Right ventricle myocardium inferior (tissue), 1 donor: ENCODE measurements around the gene SYNE1. TPM values are rescaled to one million over a fixed set of nuclear protein-coding genes. Genes with fewer than 3 reads are reported as not detected.
A peak's percentile ranks its signal among the peaks of the same experiment; 100 is the strongest.

Experiments
- ATAC-seq: fragments of 200-7000 bp; cut with Tn5 transposase; one replicate; pipeline ENCODE4 v1.9.1; 2020; ENCODE audit warnings: mild to moderate bottlenecking, moderate library complexity
- DNase-seq: peaks from one replicate; pipeline ENCODE4 v3.0.0; 2021; ENCODE audit errors: missing footprints
- intact Hi-C: fragments of 100-400 bp; cut with DNase I; formaldehyde crosslinking; loops from one replicate; pipeline ENCODE4 v1.11.0; 2022
- total RNA-seq: library from RNA; stranded (reverse); fragmentation: NEBNext Ultra II Directional; extraction: Animal tissue kit (Norgen Biotek cat#: 25700); gene quantifications from one replicate; pipeline ENCODE4 v1.2.1, GENCODE V29; 2021
- donor health status: DM: no; HTN: yes; CAD: no; lungs with severe emphysema.

SYNE1 gene
- total RNA-seq, 1 donor from 2014 or later: 84.2 TPM

- intact Hi-C loops: no loop called here
- DNase-seq: no peak
- no peak for ATAC-seq
These were observed 396.0 kb downstream of the SYNE1 start for GRCh38 chr6:152241013-152241766.

DNA sequence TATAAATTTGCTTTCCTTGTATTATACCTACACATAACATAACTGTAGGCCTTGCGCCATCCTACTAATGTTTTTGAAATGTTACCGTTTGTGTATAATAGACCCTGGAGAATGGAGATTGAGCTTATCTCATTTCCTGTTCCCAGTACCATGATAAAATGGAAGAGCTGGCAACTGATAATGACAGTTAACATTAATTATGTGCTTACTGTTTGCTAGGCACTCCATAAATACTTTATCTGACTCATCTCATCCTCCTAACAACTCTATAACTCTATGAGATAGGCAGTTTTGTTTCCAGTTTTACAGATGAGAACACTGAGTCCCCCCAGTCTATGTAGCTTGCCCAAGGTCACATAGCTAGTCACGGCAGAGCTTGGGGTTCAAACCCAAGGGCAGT, 396.7 kb downstream of the SYNE1 start:
- intact Hi-C loops: no loop called here
- no peak for ATAC-seq
- no peak for DNase-seq

- intact Hi-C loops: no loop called here
- DNase-seq (no peak), ATAC-seq (no peak)
These were observed 400.6 kb downstream of the SYNE1 start for GRCh38 chr6:152236370-152237097.

DNA sequence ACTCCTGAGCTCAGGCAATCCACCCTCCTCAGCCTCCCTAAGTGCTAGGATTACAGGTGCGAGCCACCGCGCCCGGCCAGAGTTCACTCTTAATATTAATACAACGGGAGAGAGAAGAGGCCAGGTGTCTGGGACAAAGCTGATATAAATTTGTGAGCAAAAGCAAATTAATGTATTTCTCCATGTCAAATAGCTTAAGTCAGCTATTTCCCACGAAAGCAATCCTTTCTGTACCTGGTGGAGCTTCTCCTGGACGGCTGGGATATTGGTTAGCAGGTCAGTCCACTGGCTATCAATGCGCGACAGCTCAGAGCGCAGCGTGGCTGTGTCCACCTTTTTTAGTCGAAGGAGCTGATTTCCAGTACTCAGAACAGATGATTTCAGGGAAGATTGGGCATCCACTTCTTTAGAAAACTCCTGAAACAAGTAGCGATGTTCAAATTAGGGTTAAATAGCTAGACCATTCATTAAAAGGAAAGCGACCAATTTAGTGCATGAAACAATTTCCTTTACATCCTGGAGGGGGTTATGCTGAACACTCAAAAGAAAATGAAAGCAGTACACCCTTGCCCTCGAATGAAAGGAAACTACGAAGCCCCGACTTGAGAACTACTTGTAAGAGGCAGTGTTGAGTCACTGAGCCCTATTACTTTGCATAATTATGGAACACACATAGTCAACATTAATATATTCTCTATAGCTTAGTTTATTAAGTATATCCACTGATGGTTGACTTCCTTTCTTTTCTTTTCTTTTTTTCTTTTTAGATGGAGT, 403.4 kb downstream of the SYNE1 start:
- DNase-seq (no peak), ATAC-seq (no peak)
- intact Hi-C loops: no loop called here

- ATAC-seq (peak; percentile 78), DNase-seq (no peak)
- intact Hi-C loops: no loop called here
These were observed 404.5 kb downstream of the SYNE1 start for GRCh38 chr6:152232501-152233151.

GRCh38 chr6:152229330-152229729, 407.8 kb downstream of the SYNE1 start:
- DNase-seq (no peak), ATAC-seq (no peak)
- intact Hi-C loops: no loop called here

DNA sequence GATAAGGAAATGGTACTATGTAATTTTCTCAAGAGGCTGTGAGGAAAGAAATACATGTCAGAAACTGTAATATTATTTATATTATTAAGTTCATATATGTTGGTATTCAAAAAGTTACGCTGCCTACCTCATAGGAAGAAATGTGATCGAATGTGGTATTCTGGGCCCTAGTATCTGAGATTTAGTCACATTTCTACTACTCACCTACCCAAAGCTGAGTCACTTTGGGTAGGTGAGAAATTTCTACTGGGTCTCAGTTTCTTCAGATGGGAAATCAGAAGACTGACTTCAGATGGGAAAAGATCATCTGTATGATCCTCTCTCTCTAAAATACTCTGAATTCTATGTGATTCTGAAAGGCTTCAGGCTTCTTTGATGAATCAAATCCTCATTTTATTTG, 411.0 kb downstream of the SYNE1 start:
- no peak for ATAC-seq
- no peak for DNase-seq
- intact Hi-C loops: no loop called here

DNA sequence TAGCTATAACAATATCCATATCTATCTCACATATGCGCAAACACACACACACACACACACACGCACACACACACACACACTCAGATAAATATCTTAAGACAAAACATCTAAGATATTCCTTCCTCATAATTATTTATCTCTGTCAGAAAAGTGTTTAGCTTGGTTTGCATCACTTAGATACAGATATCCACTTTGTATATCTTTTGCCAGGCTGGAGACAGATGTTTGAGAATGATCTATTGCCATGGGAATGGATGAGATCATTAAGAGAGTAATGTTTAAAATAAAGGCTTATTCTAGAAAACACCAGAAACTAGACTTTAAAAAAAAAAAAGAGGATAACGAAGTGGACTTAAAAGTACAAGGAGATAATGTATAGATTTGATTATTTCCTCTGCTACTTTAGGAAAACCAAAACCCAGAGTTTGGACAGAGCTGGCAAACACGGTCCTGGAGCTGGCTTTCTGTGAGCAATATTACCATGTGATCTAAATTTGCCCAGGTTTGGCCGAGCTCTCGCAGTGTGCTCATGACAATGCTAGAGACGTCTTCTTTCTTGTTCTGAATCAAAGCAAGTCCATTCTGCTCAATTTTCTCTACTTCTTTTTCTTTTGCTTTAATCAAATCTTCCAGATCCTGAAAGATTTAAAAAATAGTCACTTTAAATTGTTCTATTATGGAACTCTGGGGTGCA, 411.8 kb downstream of the SYNE1 start:
- intact Hi-C loops: no loop called here
- no peak for DNase-seq
- ATAC-seq: no peak

DNA sequence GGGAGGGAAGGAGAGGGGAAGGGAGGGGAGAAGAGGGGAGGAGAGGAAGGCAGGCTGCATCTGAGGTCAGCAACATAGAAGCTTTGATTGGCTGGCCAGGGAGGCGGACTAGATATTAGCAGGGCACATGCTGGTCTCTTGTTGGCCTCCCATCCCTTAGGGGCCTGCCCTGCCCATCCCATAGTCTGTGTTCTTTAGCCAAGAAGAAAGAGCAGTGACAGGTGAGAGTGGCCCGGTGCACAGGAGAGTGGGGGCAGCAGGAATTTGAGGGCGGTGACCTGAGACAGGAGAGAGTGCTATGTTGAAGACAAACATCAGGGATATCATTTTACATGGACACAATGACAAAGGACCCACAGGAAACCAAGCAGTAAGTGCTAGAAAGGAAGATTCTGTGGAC, 413.5 kb downstream of the SYNE1 start:
- ATAC-seq (no peak), DNase-seq (no peak)
- intact Hi-C loops: no loop called here

GRCh38 chr6:152221806-152222628, 415.1 kb downstream of the SYNE1 start:
- no peak for ATAC-seq
- intact Hi-C loops: no loop called here
- no peak for DNase-seq

DNA sequence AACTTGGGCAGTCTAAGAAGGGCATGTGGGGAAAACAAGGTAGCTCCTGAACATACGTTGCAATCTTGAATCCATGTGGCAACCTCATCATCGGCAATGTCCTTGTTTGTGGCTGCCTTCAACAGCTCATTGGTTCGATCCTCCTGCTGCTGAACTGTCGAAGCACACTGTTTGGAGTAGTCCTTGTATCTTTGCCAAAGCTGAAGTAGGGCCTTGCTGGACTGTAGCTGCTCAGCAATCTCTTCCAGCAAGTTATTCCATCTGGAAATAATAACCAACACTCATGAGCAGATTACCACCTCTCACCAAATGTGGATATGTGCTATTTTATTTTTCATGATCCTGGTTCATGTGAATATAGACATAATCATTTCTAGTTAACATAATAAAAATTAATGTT, 416.4 kb downstream of the SYNE1 start:
- no peak for DNase-seq
- intact Hi-C loops: no loop called here
- ATAC-seq: peak; percentile 90

- ATAC-seq: no peak
- intact Hi-C loops: no loop called here
- DNase-seq: no peak
These were observed 418.3 kb downstream of the SYNE1 start for GRCh38 chr6:152218887-152219286.

DNA sequence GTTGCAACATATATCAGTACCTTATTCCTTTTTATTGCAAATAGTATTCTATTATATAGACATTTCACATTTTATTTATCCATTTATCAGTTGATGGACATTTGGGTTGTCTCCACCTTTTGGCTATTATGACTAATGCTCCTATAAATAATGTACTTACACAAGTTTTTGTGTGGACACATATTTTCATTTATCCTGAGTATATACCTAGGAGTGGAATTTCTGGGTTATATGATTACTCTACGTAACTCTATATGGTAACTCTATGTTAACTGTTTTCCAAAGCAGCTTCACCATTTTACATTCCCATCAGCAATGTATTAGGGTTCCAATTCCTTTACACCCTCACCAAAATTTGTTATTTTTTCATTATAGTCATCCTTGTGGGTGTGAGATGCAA, 424.7 kb downstream of the SYNE1 start:
- ATAC-seq (no peak), DNase-seq (no peak)
- intact Hi-C loops: no loop called here

DNA sequence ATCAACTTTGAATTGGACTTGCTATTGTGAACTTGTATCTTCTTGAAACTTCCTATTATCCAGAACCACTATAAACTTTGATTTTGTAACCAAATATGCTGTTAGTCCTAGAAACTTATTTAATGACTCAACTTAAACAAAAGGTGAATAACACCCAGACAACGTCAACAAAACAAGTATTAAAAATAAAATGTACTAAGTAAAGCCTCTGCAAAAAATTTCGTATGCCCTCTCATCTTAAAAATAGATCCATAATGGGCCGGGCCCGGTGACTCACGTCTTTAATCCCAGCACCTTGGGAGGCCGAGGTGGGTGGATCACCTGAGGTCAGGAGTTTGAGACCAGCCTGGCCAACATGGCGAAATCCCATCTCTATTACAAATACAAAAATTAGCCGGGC, 428.0 kb downstream of the SYNE1 start:
- intact Hi-C loops: loop anchor here (10.0 kb wide), 1 partner anchor 56 kb away; no protein-coding TSS in a partner anchor
- DNase-seq (no peak), ATAC-seq (no peak)

DNA sequence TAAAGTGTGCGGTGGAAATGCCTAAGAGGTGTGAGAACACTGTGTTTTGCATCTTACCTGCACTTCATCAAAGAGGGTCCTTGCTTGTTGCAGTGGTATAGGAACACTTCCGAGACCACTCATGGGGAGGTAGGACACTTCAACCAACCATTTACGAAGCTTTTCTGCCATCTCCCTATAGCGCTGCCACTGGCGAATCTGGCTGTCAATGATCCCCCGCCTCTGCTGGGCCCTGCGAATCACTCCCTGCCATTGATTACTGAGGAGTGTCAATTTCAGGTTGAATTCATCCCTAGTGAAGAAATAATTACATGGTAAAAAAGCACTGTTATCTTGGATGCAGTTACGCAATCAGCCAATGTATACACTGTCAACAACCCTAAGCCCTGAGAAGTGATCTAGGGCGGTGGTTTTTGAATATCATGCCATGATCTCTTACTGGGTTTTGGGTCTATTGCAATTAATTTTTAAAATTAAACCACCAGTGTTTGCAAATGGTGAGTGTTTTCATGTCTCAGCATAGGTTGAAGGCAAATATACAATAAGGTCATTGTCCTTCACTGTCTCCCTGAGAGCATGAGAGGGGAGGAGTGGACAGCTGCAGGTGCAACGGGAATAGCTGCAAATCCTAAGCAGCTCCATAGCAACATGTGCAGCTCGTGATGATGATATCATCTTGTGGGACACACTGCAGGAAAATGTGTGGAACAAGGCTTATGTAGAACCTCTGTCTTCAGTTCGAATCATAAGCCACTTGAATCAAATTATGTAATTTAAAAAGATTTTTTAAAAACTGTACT, 429.0 kb downstream of the SYNE1 start:
- intact Hi-C loops: loop anchor here (10.0 kb wide), 1 partner anchor 57 kb away; no protein-coding TSS in a partner anchor

DNA sequence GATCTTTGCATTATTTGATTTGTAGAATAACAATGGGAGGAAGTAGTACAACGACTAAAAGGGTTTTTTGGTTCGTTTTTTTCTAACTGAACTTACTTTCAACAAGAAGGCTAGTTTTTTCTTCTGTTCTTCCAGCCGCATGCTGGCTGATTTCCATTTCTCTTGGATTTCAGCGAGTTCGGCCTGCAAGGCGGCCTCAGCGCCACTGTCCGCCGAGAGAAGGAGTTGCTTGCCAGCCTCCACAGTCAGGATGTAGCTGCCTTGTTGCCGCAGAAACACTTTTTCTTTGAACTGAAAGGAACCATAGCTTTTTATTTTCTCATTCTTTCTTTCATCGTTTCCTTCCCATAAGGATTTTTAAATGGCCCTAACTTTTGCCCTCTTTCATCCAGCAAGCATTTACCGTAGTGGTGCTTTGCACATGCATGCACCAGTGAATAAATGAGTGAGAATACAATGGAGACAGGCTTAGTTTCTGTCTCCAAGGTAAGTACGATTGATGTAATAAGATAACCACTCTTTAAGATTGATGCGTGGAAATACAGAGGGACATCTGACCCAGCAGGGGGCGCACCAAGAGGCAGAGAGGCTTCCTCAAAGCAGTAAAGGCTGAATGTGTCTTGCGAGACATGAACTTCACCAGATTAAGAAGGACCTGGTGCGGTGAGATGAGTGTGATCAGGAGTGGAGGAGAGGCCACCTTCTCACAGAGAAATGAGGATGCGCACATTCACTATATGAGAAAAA, 430.9 kb downstream of the SYNE1 start:
- no peak for DNase-seq
- no peak for ATAC-seq
- intact Hi-C loops: loop anchor here (10.0 kb wide), 1 partner anchor 59 kb away; no protein-coding TSS in a partner anchor

More for the DNA sequence above, 429.0 kb downstream of the SYNE1 start:
- ATAC-seq (no peak), DNase-seq (no peak)
